PC-3 (cell line): ENCODE measurements around the gene NPAT. TPM values are rescaled to one million over a fixed set of nuclear protein-coding genes. Genes with fewer than 3 reads are reported as not detected.

Experiments used
- ATAC-seq: fragments of 200-7000 bp; cut with Tn5 transposase; 2 replicates; pipeline ENCODE4 v1.9.1; 2020; ENCODE audit warnings: mild to moderate bottlenecking, moderate library complexity
- BruUV-seq: library from RNA; stranded (reverse); fragments of 400-500 nt; replicated peaks from 2 replicates; lab custom pipeline; 2021; lab: Mats Ljungman, UMichigan
- CTCF ChIA-PET: fragments of 300-600 bp; sonication (Branson Sonifier 250); formaldehyde crosslinking; loops from one replicate; lab custom pipeline; 2022; ENCODE audit warnings: antibody characterized with exemption; lab: Charles Lee
- POLR2A ChIA-PET: fragments of 300-600 bp; sonication (Branson Sonifier 250); formaldehyde crosslinking; loops from one replicate; lab custom pipeline; 2022; ENCODE audit warnings: antibody characterized with exemption; ENCODE audit not compliant: unreplicated experiment; lab: Charles Lee
- DNase-seq: peaks from one replicate; pipeline ENCODE4 v3.0.0-alpha.2; 2015
- H2AFZ ChIP-seq: fragments of 300-600 bp; sonication (generic); 2 replicates; pipeline ENCODE4 v1.6.0; 2016; ENCODE audit warnings: antibody characterized with exemption, low read length
- H3F3A ChIP-seq: fragments of 300-600 bp; sonication (generic); one replicate; pipeline ENCODE4 v1.6.0; 2017; ENCODE audit warnings: antibody characterized with exemption, low read length, control low read depth, mild to moderate bottlenecking; ENCODE audit not compliant: unreplicated experiment
- H3K27ac ChIP-seq: fragments of 300-600 bp; sonication (generic); 2 replicates; pipeline ENCODE4 v1.5.1; 2016; ENCODE audit warnings: mild to moderate bottlenecking, low read length
- H3K27me3 ChIP-seq: fragments of 300-600 bp; sonication (generic); 2 replicates; pipeline ENCODE4 v1.6.1; 2016; ENCODE audit warnings: low read length, mixed read lengths
- H3K36me3 ChIP-seq: fragments of 300-600 bp; sonication (generic); 2 replicates; pipeline ENCODE4 v1.6.1; 2016; ENCODE audit warnings: low read depth, mixed run types, low read length, mixed read lengths
- H3K4me1 ChIP-seq: fragments of 300-600 bp; sonication (generic); 2 replicates; pipeline ENCODE4 v1.5.1; 2016; ENCODE audit warnings: low read length; ENCODE audit not compliant: insufficient read depth
- H3K4me2 ChIP-seq: fragments of 300-600 bp; sonication (generic); 2 replicates; pipeline ENCODE4 v1.6.0; 2016; ENCODE audit warnings: low read length
- H3K4me3 ChIP-seq: fragments of 300-600 bp; sonication (generic); 2 replicates; pipeline ENCODE4 v1.5.1; 2016; ENCODE audit warnings: mild to moderate bottlenecking, low read length, mixed read lengths
- H3K79me2 ChIP-seq: fragments of 300-600 bp; sonication (generic); 2 replicates; pipeline ENCODE4 v1.6.1; 2017; ENCODE audit warnings: low read length, mixed read lengths
- H3K9ac ChIP-seq: fragments of 300-600 bp; sonication (generic); 2 replicates; pipeline ENCODE4 v1.6.0; 2016; ENCODE audit warnings: mild to moderate bottlenecking, low read length
- H3K9me2 ChIP-seq: fragments of 300-600 bp; sonication (generic); replicated peaks from 2 replicates; pipeline ENCODE4 v1.6.1; 2016; ENCODE audit warnings: mixed run types, low read length, mixed read lengths
- H3K9me3 ChIP-seq: fragments of 300-600 bp; sonication (generic); 2 replicates; pipeline ENCODE4 v1.6.1; 2016; ENCODE audit warnings: low read length, mixed read lengths
- H4K20me1 ChIP-seq: fragments of 300-600 bp; sonication (generic); 2 replicates; pipeline ENCODE4 v1.6.1; 2016; ENCODE audit warnings: low read length, mixed read lengths
- EZH2 ChIP-seq: fragments of 300-600 bp; sonication (generic); IDR thresholded peaks from one replicate; pipeline ENCODE4 v1.6.1; 2017; ENCODE audit warnings: antibody characterized with exemption, mild to moderate bottlenecking, low read length; ENCODE audit not compliant: unreplicated experiment
- EZH2phosphoT487 ChIP-seq: fragments of 300-600 bp; sonication (generic); IDR thresholded peaks from 2 replicates; pipeline ENCODE4 v1.6.1; 2018; ENCODE audit warnings: mild to moderate bottlenecking, antibody characterized with exemption, low read length, borderline replicate concordance
- intact Hi-C: fragments of 100-400 bp; cut with micrococcal nuclease; formaldehyde crosslinking; loops from 2 replicates; pipeline ENCODE4 v1.9.0; 2023
- total RNA-seq: library from RNA; depleted of rRNA; stranded (reverse); fragments of >200 nt; gene quantifications from 2 replicates; pipeline ENCODE4 v1.2.3, GENCODE V29; 2014
- TF ChIP-seq, protein P1 (sequence below): fragments of 300-600 bp; sonication (generic); conservative IDR thresholded peaks from 2 replicates; pipeline ENCODE4 v1.5.1; 2017; ENCODE audit warnings: antibody characterized with exemption, low read depth, mild to moderate bottlenecking, low read length

The NPAT gene
- total RNA-seq, 1 experiment from 2014 or later: 19.6 TPM

DNA sequence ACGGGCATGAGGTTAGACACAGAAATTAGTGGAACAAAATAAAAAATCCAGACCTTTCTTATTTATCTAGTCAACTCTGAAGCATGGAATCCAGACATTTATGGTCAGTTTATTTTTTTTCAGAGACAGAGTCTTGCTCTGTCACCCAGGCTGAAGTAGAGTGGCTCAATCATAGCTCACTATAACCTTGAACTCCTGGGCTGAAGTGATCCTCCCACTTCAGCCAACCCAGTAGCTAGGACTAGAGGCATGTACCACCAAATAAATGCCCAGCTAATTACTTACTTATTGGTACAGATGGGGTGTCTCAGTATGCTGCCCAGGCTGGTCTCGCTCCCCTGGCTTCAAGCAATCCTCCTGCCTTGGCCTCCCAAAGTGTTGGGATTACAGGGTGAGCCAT, 8.7 kb downstream of the NPAT start:
- DNase-seq (no peak), ATAC-seq (no peak)
- Histone ChIP-seq H3K9me3 (no peaks in the 10 kb centered on the region), H4K20me1 (peaks cover 4% of the 10 kb centered on the region; the same call in 1 of the 2 replicates), H3K4me1 (peaks cover 6% of the 10 kb centered on the region), H2AFZ (no peak overlapping the region), H3K9me2 (no peaks in the 10 kb centered on the region), H3K79me2 (peaks cover 72% of the 10 kb centered on the region), H3K4me2 (no peak overlapping the region), H3K36me3 (peaks cover 8% of the 10 kb centered on the region), H3F3A (no peaks in the 10 kb centered on the region), H3K27ac (no peak overlapping the region), H3K9ac (no peak overlapping the region), H3K4me3 (no peak overlapping the region), H3K27me3 (no peaks in the 10 kb centered on the region)
- TF ChIP-seq EZH2phosphoT487 (no peak), EZH2 (no peak)
- TF ChIP-seq, protein P1, sequence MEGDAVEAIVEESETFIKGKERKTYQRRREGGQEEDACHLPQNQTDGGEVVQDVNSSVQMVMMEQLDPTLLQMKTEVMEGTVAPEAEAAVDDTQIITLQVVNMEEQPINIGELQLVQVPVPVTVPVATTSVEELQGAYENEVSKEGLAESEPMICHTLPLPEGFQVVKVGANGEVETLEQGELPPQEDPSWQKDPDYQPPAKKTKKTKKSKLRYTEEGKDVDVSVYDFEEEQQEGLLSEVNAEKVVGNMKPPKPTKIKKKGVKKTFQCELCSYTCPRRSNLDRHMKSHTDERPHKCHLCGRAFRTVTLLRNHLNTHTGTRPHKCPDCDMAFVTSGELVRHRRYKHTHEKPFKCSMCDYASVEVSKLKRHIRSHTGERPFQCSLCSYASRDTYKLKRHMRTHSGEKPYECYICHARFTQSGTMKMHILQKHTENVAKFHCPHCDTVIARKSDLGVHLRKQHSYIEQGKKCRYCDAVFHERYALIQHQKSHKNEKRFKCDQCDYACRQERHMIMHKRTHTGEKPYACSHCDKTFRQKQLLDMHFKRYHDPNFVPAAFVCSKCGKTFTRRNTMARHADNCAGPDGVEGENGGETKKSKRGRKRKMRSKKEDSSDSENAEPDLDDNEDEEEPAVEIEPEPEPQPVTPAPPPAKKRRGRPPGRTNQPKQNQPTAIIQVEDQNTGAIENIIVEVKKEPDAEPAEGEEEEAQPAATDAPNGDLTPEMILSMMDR: no peak
- POLR2A ChIA-PET: no interaction called here
- intact Hi-C loops: no loop called here
- CTCF ChIA-PET: no interaction called here
- no TSS peak for BruUV-seq

DNA sequence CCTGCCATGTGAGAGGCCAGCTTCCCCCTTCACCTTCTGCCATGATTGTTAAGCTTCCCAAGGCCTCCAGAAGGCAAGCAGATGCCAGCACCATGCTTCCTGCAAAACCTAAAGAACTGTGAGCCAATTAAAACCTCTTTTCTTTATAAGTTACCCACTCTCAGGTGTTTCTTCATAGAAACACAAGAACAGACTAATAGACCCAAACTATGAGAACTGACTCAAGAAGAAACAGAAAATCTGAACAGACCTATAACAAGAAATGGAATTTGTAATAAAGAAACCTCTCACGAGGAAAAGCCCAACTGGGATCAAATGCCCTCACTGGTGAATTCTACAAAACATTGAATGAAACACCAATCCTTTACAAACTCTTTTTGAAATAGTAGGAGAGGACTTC, 12.0 kb downstream of the NPAT start:
- Histone ChIP-seq H3K4me3 (no peak overlapping the region), H3K9ac (no peak overlapping the region), H3K4me1 (no peaks in the 10 kb centered on the region), H3F3A (no peaks in the 10 kb centered on the region), H3K27ac (no peak overlapping the region), H3K9me3 (no peaks in the 10 kb centered on the region), H2AFZ (no peak overlapping the region), H3K27me3 (no peaks in the 10 kb centered on the region), H3K4me2 (no peak overlapping the region), H3K9me2 (no peaks in the 10 kb centered on the region), H3K36me3 (peaks cover 40% of the 10 kb centered on the region), H4K20me1 (no peaks in the 10 kb centered on the region), H3K79me2 (peaks cover 48% of the 10 kb centered on the region)
- ATAC-seq (no peak), DNase-seq (no peak)
- TF ChIP-seq EZH2phosphoT487 (no peak), EZH2 (no peak)
- TF ChIP-seq, protein P1: no peak
- CTCF ChIA-PET: no interaction called here
- no TSS peak for BruUV-seq
- intact Hi-C loops: no loop called here
- POLR2A ChIA-PET: no interaction called here

DNA sequence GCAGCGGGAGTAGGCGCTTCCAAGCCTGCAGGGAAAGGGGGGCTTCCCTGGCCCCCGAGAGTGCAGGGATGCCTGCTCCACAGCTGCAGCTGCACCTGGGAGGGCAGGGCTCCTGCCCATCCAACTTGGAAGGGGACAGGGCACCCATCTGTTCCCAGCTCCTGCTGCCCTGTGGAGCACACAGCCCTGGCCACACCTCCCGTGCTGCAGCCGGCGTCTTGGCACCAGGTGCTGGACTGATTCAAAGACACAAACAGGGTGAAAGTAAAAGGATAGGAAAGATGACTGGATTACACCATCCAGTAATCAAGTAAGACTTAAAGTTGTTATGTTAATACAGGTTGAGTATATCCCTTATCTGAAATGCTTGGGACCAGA, 14.8 kb downstream of the NPAT start:
- DNase-seq: no peak
- no peak for ATAC-seq
- no peak overlapping the region for H3K4me2 ChIP-seq
- no peak overlapping the region for H3K9ac ChIP-seq
- no peak overlapping the region for H3K4me3 ChIP-seq
- H4K20me1 ChIP-seq: no peaks in the 10 kb centered on the region
- no peaks in the 10 kb centered on the region for H3K9me2 ChIP-seq
- no peak overlapping the region for H2AFZ ChIP-seq
- H3K27me3 ChIP-seq: no peaks in the 10 kb centered on the region
- H3F3A ChIP-seq: no peaks in the 10 kb centered on the region
- no peak for TF ChIP-seq EZH2
- no peak for TF ChIP-seq EZH2phosphoT487
- TF ChIP-seq, protein P1: no peak
- H3K9me3 ChIP-seq: no peaks in the 10 kb centered on the region
- H3K27ac ChIP-seq: no peak overlapping the region
- H3K4me1 ChIP-seq: no peaks in the 10 kb centered on the region
- H3K79me2 ChIP-seq: peaks cover 30% of the 10 kb centered on the region
- no TSS peak for BruUV-seq
- CTCF ChIA-PET: no interaction called here
- intact Hi-C loops: no loop called here
- peaks cover 59% of the 10 kb centered on the region for H3K36me3 ChIP-seq
- POLR2A ChIA-PET: no interaction called here
